Measurements from ENCODE around the gene COLEC12.

COLEC12 gene

DNA sequence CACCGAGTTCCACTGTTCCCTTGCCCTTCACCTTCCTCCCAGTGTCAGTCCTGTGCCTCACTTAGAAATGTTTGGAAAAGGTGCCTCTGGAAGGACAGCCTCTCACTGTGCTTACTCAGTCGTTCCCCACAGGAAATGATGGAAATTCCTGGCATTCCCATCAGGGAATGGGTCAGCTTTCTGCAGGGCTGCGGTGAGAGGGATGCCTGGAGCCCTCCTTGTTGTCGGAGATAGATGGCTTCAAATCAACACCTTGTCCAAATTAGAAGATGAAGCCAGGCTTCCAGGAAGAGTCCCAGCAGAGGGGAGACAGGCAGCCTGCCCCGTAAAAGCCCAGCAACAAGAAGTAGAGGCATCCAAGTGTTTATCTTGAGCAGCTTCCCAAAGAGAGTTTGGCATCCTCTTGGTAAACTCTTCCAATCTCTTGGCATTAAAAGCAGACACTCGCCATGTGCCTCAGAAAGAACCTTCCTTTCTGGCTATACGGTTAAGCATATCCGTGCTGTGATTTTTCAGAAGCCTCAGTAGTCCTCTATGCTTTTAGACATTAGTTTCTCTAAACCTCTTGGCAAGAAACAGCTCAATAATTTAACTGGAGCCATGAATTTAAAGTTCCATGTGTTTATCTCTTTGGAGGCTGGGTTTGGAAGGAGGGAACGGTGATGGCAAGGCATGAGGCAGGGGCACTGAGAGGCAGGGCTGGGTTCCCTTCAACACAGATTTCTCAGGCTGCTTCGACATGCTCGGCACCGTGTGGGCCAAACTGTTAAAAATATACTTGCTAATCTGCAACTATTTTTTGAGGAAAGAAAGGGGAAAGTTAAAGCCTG is 25.1 kb downstream of the COLEC12 start:
- DNase-seq (ENCODE audit: low read depth) = no peak

DNA sequence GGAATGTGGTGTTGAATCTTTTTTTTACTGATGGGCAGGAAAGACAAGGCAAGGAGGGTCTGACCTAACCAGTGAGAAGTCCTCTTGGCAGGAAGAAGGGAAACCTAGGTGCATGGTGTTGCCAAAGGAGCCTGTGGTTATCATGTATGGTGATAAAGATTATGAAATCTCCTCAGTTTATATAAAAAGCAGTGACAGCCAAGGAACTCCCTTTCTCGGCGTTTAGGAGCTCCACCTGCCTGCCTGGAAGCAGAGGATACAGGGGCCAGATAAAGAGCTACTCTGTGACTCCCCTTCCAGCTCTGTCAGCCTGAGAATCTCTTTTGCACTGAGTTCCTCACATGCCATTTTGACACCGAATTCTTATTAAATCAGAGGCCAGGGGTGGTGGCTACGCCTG is 26.1 kb downstream of the COLEC12 start:
- no peak for DNase-seq (ENCODE audit: low read depth)

- no peak for DNase-seq (ENCODE audit: low read depth)
Measured at GRCh38 chr18:473802-474201, 26.7 kb downstream of the COLEC12 start.

DNA sequence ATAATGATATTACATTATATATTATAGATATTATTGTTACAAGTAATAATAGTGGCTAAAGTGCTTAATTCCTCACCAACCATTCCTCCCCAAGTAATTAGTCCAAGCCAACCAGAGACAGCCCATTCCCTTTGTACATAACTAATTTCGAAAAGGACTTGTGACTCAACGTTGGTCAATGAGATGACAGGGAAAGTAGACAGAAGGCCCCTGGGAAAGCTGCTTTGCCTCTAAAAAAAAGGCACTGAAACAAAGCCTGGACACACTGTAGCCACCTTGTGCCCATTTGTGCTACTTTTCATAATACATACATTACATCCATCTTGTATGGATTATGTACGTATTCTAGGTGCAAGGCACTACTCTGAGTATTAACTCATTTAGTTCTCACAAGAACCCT is 28.8 kb downstream of the COLEC12 start:
- DNase-seq (ENCODE audit: low read depth) = no peak

- DNase-seq (ENCODE audit: low read depth) = no peak
Measured at GRCh38 chr18:470661-471501, 29.6 kb downstream of the COLEC12 start.

DNA sequence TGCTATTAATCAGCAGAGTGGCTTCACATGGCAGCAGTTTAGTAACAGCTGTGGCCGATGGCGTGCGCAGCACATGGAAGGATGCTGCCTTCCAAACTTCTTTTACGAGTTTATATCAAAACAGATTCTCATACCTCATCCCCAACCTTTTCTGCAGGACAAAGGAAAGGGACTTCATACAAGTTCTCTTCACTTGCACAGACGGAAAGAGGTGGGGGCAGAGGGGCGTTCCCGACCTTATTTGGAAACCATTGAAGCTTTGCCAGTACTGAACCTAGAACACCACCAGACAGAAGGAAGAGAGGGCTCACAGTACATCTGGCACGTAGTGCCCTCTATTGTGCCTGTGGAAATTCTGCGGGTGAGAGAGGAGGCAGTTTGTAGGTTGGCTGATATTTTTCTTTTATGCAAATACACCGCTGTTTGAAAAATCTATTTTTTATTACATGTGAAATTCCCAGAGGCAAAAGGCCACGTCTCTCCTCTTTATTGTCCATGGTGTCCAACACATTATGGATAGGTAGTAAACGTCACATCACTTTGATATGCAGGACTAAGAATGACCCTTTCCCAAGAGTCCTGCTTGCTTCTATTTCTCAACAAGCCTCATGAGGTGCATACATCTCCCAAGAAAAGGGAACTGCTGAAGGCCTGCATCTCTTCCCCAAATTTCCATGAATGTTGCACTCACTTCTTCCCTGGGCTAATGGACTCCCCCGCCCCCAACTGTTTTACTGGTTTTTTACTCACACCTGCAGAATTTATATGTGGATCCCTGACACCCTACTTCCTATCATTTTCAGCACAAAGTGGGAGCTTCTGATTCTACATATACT is 31.3 kb downstream of the COLEC12 start:
- no peak for DNase-seq (ENCODE audit: low read depth)

- DNase-seq (ENCODE audit: low read depth) = no peak
Measured at GRCh38 chr18:463827-464541, 36.5 kb downstream of the COLEC12 start.

- DNase-seq (ENCODE audit: low read depth) = no peak
Measured at GRCh38 chr18:463403-463802, 37.1 kb downstream of the COLEC12 start.

DNA sequence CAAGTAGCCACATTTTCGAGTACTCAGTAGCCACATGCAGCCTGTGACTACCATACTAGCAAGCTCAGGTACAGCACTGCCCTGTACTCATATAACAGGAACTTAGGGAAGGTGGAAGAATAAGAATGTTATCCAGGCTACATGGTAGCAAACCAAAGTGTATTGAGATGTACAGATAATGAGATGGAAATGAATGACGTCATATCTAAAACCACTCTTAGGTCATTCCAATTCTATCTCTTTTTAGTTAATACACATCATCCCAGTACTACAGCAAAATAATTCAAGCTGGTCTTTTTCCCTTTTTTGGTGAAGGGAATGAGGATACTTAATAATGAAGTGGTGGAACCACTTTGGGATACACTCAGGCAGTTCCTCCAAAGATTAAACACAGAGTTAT is 38.7 kb downstream of the COLEC12 start:
- DNase-seq (ENCODE audit: low read depth) = no peak

- DNase-seq (ENCODE audit: low read depth) = no peak
Measured at GRCh38 chr18:460791-461190, 39.7 kb downstream of the COLEC12 start.

DNA sequence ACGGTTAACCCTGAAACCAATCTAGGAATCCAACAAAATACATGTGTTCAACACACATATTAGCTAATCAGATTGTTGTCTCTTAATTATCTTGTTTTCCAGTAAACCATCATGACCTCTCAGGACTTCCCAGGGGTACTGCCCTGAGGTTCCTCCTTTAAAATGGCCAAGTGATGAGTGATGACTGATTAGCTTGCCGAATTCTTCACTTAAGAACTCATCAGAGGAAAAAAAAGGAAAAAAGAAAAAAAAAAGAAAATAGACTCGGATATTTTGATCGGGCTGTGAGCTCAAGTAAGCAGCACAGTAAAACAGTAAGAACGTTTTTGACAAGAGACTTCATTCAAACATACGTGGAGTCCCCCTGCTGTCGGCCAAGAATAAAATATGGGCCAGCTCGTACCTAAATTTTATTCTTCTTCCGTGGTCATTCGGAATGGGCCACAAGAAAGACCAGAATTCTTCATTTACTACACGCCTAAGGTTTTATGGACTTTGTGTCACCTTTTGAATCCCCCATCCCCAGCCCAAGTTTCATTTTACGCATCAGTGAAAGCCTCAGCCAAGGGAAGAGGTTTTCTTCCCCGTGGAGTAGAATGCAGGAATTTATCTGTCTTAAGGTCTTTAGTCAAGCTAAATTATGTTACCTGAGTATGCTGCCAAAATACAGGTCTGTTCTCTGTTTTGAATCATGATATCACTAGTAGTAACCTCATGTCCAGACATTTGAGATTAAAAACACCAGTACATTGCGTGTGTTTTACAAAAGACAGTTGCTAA is 40.5 kb downstream of the COLEC12 start:
- no peak for DNase-seq (ENCODE audit: low read depth)

- DNase-seq (ENCODE audit: low read depth) = no peak
Measured at GRCh38 chr18:457521-458412, 42.7 kb downstream of the COLEC12 start.

- no peak for DNase-seq (ENCODE audit: low read depth)
Measured at GRCh38 chr18:457140-457519, 43.4 kb downstream of the COLEC12 start.

DNA sequence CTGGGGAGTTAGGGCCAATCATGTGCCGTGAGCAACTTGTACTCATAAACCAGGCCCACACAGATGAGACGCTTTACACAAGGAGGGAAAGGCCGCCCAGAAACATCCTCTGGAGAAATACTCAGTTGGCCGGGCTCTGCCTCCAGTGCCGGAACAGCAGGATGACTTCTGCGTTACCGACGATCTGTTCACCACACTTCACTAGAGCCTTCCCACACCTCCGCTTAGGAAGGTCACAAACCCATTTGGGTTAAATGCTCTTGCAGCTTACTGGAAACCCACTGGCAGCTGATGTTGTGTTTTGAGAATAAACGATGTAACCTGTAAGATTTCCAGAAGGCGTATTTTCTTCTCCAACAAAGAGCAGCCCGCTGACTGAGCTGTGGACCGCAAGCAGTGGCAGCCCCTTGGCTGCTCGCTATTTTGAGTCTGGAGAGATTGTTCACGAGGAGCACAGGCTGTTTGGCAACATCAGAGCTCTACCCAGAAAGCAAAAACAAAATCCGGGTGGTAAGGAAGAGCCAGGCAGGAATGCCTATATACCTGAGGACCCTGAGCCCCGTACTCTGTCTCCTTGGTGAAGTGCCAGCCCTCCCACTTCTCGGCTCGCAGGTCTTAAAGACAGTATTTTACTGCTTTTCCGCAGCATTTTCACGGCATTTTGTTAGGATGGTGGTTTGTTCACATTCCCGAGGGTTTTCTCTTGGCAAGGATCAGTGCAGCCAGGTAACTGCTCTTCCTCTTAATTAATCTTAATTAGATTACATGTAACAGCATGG is 44.0 kb downstream of the COLEC12 start:
- no peak for DNase-seq (ENCODE audit: low read depth)

DNA sequence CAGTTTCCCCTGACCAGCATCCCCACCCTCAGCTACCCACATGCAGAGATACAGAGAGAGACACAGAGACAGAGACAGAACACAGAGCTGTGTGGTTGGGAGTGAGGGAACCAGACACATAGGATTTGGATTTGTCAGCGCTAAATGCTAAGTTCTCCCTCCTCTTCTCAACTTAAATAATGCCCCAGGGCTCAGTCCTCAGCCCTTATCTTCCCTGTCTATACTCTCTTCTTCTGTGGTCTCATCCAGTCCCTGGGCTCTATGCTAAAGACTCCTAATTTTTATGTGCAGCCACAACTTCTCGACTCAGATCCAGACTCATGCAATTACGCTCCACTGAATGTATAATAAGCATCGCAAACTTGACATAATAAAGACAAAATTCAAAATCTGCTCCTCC is 47.1 kb downstream of the COLEC12 start:
- DNase-seq (ENCODE audit: low read depth) = no peak

- DNase-seq (ENCODE audit: low read depth) = no peak
Measured at GRCh38 chr18:452816-453215, 47.7 kb downstream of the COLEC12 start.

GRCh38 chr18:449374-449773 is 51.1 kb downstream of the COLEC12 start:
- no peak for DNase-seq (ENCODE audit: low read depth)

DNA sequence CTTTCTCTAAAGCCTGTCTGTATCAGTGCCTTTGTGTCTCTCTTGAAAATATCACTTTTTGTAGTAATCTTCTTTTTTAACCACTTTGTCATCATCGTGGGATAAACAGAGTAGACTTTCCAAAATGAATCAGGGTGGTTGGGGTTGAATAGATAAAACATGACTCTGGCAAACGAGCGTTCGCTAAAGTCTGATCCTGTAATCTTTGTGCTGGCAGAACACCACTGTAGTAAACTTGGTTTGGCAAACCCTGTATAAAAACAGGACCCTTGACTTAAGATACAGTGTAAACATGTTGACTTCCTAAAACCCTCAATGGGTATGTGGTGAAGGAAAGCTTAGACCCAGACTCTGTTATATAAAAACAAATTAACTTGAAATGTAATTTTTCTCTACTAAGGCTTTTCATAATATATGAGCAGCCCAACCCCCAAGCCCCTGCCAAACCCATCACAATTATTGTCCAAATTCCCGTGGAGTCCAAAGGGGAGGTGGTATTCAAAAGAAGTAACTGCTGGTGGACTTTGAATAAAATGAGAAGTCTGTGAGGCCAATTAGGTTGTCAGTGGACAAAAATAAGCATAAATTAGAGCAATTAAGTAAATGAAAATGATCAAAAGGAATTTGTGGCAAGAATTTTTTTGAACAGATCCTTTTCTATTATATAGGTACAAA is 52.2 kb downstream of the COLEC12 start:
- no peak for DNase-seq (ENCODE audit: low read depth)

All from stimulated activated CD8-positive, alpha-beta memory T cell treated with anti-CD3 and anti-CD28 coated beads, Interleukin-7, amount 100 ng/mL, for 24 hours (primary cell).